Left ventricle myocardium superior (tissue), 1 donor: ENCODE data around the gene IRF4. TPM values are rescaled to one million over a fixed set of nuclear protein-coding genes. Genes with fewer than 3 reads are reported as not detected.

Experiments
- ATAC-seq: fragments of 200-7000 bp; cut with Tn5 transposase; one replicate; pipeline ENCODE4 v1.9.1; 2020; ENCODE audit warnings: mild to moderate bottlenecking, moderate library complexity
- DNase-seq: peaks from one replicate; pipeline ENCODE4 v3.0.0-alpha.2; 2020
- intact Hi-C: fragments of 100-400 bp; cut with micrococcal nuclease; formaldehyde crosslinking; loops from one replicate; pipeline ENCODE4 v1.11.0; 2022
- total RNA-seq: library from RNA; stranded (reverse); fragmentation: NEBNext Ultra II Directional; extraction: Animal tissue kit (Norgen Biotek cat#: 25700); gene quantifications from one replicate; pipeline ENCODE4 v1.2.1, GENCODE V29; 2021
- donor health status: DM: no; HTN: yes; CAD: no; lungs with severe emphysema.

The IRF4 gene
- total RNA-seq, 1 donor from 2014 or later: 0.32 TPM

DNA sequence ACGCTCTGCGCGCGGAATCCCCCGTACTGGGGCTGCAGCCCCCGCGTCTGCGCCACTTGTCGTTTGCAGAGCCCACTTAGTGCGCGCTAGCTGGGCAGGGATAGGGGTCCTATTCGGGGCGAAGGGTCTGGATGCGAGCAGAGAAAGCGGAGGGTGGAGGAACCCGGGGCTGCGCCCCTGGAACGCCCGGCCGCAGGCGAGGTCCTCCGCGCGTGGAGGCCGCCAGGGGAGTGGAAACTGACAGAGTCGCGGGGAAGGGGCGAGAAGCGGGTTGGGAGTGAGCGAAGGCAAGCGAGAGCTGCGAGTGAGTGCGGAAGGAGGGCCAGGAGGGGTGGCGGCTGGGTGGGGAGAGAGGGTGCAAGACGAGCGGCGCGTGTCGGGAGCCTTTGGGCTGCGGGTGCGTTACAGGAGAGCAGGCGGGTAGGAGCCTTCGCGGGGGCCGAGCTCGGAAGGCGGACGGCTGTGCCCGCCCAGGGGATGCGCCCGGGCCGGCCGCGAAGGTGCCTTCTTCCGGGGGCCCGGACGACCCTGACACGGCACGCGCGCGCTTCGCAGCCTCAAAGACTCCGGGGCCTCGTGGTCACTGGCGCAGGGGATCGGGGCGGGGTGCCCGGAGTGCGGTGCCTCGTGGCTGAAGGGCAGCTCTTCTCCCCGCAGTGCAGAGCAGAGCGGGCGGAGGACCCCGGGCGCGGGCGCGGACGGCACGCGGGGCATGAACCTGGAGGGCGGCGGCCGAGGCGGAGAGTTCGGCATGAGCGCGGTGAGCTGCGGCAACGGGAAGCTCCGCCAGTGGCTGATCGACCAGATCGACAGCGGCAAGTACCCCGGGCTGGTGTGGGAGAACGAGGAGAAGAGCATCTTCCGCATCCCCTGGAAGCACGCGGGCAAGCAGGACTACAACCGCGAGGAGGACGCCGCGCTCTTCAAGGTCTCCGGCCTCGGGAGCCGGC is 1.2 kb downstream of the IRF4 start:
- ATAC-seq: peak; percentile 36
- DNase-seq: no peak
- intact Hi-C loops: no loop called here

DNA sequence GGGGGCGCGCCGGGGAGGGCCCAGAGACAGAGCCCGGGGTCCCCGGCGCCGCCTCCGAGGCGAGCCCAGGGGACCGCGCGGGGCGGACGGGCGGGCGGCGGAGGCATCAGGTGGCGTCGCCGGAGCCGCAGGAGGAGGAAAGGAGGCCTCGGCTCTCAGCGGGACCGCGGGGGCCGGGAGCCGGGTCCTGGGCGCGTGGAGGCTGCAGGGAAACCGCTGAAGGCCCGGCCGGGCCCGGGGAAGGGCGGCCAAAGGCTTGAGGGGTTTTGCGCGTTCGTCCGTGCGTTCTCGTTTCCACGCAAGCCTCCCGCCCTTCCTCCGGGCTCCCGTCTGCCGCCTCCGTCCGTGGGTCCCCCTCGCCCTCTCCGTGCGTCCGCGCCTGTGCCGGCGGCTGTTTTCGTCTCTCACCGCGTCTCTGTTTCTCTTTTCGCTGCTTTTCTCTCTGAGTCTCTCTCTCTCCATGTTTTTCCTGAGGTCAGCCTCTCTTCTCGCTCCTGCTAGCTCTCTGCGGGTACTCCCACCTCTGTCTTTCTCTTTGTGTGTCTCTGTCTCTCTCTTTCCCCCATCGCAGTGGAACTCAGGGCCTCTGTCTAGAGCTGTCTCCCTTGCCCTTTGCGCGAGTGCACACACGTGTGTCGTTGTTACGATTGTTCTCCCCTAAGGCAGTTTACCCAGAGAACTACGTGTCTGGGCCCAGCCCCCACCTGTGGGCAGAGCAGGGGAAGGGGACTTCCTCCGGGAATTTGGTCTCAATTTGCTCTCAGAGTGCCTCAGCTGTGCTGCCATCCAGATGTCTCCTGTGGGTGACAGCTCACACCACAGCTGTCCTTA is 2.1 kb downstream of the IRF4 start:
- intact Hi-C loops: no loop called here
- DNase-seq (no peak), ATAC-seq (no peak)

DNA sequence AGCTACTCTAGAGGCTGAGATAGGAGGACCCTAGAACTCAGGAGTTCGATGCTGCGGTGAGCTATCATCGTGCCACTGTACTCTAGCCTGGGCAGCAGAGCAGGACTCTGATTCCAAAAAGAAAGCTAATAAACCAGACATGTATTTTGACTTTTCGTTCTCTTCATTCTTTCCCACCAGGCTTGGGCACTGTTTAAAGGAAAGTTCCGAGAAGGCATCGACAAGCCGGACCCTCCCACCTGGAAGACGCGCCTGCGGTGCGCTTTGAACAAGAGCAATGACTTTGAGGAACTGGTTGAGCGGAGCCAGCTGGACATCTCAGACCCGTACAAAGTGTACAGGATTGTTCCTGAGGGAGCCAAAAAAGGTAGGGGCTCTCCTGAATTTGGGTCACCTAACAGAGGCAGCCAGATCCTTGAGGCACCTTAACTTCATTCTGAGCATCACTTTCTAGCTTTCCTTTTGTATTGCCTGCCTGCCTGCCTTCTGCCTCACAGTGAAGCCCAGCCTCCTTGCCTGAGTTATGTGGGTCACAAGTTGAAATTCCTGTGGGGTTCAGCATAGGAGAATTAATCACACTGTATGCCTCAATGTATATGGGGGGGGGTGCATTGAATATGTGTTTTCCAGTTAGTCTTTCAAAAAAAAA is 3.2 kb downstream of the IRF4 start:
- intact Hi-C loops: no loop called here
- no peak for DNase-seq
- ATAC-seq: no peak

DNA sequence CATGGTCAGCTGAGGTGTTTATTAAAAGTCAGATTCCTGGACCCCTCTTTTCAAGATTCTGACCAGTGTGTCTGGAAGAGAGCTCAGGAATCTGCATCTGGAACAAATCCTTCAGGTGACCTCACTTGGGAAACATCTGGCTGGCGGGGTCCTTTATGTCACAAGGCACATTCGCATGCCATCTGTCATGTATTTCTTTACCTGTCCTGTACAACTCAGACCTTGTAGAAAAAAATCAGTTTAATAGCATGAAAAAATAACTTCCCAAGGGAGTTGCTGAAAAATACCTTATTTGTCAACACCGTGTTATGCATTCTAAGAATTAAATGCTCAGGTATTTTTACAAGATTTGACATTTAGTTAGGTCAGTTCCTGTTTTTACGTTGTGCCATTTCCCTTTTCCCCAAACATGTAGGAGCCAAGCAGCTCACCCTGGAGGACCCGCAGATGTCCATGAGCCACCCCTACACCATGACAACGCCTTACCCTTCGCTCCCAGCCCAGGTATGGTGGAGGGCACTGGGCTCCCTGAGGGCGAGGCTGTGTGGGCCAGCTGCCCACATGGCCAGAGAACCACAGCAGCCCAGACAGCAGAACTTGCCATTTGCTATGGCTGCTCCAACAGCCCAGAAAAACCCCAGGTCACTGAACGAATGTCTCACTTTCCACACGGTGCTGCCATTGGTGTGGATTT is 4.0 kb downstream of the IRF4 start:
- DNase-seq (no peak), ATAC-seq (no peak)
- intact Hi-C loops: no loop called here

DNA sequence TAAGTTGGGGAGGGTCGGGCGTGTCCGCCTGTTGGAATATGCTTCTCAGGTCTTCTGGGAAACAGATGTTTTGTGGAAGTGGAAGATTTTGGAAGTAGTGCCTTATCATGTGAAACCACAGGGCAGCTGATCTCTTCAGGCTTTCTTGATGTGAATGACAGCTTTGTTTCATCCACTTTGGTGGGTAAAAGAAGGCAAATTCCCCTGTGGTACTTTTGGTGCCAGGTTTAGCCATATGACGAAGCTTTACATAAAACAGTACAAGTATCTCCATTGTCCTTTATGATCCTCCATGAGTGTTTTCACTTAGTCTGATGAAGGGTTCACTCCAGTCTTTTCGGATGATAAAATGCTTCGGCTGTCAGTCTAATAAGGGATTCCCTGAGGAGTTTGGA is 4.6 kb downstream of the IRF4 start:
- ATAC-seq: no peak
- DNase-seq: no peak
- intact Hi-C loops: no loop called here

DNA sequence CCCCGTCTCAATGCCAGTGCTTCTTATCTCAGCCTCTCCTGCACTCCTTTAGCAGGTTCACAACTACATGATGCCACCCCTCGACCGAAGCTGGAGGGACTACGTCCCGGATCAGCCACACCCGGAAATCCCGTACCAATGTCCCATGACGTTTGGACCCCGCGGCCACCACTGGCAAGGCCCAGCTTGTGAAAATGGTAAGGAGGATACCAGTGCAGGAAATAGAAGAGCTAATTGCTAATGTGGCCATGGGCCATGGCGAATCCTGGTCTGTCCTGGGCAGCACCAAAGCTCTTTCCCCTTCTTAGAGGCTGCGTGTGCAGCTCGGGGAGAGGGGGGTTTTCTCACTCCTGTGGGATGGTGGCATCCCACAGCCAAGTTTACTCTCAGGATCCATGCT is 5.5 kb downstream of the IRF4 start:
- ATAC-seq: no peak
- intact Hi-C loops: no loop called here
- DNase-seq: no peak

DNA sequence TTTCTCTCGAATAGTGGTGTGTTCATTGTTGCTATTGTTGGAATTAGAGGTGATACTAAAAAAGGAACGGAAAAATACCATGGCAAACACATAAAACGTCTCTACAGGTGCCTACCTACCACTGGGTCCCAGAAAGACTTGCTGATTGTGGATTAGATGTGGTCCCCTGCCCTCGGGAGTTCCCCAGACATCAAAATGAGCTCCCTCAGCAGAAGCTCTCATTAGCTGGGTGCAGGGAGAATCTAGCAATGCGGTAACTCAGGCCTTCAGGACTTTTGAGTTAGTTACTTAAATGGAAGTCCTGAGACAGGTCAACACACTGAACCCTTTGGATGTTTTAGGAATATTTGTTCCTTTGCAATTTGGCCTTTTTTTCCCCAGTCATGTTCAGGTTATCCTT is 6.1 kb downstream of the IRF4 start:
- DNase-seq (no peak), ATAC-seq (no peak)
- intact Hi-C loops: no loop called here

DNA sequence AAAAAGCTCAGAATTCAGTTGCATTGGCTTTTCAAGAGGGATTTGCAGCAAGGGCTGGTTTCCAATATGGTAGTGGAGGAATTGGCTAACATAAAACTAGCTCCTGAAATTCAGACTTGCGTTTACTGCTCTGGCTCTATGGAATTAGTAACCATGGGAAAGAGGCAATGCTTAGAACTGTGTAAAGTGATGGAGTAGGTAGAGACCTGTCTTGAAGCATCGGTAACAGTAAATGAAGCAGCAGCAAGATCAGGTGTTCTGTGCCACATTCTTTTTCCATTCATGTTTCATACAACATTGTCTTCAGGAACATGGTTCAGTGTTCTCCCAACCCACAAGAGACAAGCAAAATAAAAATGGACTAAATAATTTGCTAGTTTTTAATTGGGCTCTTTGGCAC is 6.5 kb downstream of the IRF4 start:
- intact Hi-C loops: no loop called here
- no peak for ATAC-seq

DNA sequence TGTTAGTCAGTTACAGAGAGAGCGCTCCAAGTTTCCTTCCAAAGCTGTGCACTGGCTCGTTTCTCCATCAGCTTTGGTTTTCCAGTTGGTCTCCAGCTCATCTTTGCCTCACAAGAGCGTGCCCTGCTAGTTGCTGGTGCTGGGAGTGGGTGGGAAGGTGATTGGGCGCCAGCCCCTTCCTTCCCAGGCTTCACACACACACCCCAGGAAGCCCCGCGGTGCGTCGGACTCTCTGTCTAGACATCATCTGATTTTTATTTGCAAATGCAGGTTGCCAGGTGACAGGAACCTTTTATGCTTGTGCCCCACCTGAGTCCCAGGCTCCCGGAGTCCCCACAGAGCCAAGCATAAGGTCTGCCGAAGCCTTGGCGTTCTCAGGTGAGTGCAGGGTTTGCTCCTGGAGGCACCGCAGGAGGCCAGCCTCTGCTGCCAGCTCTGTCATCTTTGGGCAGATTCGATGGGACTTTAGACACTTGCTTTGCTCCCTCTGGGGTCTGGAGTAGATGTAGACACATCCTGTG is 7.1 kb downstream of the IRF4 start:
- DNase-seq (no peak), ATAC-seq (no peak)
- intact Hi-C loops: no loop called here

More for the DNA sequence above, 6.5 kb downstream of the IRF4 start:
- no peak for DNase-seq

DNA sequence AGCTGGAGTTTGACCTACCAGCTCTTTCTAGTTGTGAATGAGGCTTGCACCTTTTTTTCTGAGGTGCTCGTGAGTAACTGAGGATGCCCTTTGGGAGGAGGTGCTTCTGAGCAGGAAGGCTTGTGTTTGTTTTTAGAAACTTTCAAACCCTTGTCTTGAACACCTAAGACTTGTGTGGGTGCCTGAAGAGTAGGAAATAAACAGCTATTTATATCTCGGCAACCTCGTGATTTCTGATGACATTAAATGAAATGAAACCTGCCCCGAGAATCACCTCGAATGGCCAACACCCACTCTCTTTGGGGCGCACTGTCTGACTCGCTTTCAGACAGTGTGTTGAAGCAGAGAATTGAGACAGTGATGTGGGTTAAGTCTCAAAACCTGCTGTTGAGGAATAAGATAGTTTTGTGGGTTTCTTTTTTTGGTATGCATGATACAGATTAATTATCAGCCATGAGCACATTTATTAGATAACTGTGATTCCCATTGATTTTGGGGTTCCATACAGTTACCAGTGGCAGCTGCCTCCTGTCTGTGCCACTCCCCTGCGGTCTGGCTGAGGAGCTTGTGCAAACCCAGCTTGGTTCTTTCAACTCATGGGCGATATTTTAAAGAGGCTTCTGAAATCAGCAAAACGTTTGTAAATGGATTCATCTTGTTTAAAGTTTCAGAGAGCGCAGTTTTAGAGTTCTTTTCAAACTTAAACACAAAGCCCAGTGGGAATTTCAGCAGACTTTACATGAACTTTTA is 8.4 kb downstream of the IRF4 start:
- intact Hi-C loops: no loop called here
- DNase-seq (no peak), ATAC-seq (no peak)

DNA sequence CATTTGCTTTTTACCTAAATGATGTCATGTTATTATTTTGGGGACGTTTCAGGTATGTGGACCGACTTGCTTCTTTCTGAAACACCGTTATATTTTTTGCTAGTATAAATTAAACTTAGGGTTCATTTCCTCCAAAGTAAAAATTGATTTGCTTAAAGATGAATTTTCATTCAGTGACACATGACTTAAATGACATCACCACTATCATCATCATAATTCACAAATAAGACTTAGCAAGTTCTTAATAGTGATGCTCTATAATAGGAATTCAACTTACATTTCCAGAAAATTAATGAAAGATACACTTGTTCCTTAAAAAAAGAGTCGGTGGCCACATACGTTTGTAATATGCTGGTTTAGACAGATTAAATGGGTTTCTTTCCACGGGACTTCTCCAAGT is 9.3 kb downstream of the IRF4 start:
- ATAC-seq: no peak
- DNase-seq: no peak
- intact Hi-C loops: no loop called here

DNA sequence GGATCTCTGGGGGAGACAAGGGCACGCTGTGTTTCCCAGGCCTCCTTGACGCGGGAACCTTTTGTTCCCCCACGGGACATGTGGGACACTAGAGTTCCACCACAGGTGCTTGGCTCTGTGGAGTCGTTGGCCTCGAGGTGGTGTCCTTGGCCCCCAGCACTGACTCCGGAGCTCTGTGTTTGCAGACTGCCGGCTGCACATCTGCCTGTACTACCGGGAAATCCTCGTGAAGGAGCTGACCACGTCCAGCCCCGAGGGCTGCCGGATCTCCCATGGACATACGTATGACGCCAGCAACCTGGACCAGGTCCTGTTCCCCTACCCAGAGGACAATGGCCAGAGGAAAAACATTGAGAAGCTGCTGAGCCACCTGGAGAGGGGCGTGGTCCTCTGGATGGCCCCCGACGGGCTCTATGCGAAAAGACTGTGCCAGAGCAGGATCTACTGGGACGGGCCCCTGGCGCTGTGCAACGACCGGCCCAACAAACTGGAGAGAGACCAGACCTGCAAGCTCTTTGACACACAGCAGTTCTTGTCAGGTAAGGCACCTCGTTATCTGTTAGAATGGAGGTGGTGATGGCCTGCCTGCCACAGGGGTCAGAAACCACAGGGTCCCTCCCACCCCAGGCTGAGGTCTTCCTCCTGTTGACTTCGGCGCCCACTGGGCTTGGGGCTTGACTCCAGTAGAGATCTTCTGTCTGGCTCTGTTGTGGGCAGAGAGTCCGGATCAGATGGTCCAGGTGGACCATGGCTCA is 9.9 kb downstream of the IRF4 start:
- intact Hi-C loops: no loop called here
- ATAC-seq (no peak), DNase-seq (no peak)

DNA sequence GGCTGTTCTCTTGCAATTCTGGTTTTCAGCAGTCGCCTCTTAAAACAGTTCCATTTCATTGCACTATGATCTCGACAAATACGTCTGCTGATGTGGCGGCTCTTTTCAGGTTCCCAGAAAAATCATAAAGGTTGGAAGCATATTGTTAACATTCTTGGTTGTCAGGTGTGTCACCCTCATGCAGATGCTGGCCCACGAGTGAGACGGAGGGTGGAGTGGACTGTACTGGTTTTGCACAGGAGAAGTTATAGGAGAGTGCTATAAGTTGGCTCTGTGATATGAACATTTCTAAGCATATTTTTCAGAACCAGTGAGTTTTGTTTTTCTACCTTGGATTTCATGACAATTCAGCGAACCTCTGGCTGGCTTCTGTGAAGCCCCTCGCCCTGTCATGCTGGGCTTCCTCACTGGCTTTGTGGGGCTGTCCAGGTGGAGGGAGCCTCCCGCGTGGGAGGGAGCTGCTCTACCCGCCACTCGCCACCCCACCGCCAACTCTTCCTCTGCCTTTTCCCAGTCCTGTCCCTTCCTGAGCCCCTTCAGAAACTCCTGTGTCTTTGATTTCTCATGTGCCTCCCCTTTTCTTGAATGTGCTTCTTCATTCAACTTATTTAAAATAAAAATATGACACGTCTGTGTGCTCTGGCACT is 10.6 kb downstream of the IRF4 start:
- DNase-seq (no peak), ATAC-seq (no peak)
- intact Hi-C loops: no loop called here

DNA sequence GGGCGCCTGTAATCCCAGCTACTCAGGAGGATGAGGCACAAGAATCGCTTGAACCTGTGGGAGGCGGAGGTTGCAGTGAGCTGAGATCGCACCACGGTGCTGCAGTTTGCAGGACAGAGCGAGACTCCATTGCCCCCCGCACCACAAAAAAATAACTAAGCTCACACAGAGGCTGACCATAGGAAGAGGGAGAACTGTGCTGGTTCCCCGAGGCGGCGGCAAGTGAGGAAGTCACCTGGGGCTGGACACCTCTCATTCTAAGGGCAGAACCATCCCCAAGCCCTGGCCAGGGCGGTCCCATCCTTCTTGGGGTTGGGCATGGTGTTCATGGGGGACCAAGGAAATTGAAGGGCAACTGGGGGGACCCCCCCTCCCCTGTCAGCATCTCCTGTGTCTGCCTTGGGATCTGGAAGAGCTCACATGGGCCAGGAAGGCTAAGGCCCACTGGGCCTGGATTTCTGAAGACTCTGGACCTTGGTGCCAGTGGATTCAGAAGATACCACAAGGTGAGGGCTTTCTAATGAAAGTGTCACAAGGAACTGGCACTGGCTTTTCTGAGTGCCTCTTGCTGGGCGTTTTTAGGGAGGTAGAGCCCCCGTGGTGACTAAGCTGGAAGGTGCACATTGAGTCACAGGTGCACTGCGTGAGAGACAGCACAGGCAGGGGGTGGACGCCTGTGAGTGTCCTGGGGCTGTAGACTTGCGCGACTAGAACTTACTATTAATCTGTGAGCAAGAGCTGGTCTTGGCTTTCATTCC is 11.5 kb downstream of the IRF4 start:
- ATAC-seq (no peak), DNase-seq (no peak)
- intact Hi-C loops: no loop called here

DNA sequence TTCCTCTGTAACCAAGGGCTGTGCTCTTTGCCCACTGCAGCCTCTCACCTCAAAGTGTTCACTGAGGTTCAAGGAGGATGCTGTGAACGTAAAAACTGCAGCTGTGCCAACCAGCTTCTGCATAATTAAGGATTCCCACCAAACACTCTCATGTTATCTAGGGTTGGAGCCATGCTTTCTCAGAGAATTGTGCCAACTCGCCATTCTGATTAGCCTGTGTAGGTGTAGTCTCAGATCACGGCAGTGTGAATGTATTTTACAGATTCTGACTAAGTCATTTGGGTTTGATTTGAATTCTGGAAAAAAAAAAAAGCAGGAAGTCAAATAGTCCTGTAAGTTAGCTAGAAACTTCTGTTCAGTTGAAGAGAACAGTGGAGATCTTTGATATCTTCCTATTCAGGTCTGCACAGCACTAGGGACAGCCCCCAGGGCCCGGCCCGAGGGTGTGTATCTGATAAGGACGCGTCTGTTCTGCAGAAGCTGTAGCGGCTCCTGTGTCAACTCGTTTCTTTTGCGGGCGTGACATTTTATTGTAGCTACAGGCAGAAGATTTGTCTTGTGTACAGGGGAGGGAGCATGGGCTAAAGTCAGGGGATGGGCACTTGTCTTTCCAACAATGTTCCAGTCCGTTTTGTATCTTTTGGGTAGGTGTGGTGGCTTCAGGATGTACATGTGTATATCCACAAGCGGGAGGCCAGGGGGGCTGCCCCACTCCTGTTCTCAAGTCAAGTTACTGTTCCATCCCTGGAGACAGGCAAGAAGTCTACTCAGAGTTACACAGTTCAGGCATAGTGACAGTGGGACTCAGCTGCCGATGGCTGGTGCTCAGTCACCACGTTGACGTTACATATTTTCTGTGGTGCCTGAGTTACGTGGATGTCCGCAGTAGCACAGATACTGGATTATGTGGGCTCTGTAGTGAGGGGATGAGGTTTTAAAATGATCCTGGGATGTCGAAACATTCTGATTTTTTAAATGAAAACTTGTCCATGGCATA is 12.4 kb downstream of the IRF4 start:
- intact Hi-C loops: no loop called here

More for the DNA sequence above, 12.4 kb downstream of the IRF4 start:
- DNase-seq (no peak), ATAC-seq (no peak)
